OCI-LY1 (cell line): ENCODE results near the gene RELCH.
"Not testable (repeated sequence)": the region's sequence is repeated elsewhere in the genome, so short reads cannot be mapped to it uniquely, and the experiment has no call there.

Experiments
- H2AFZ ChIP-seq: fragments of 200-600 bp; sonication (generic), shearing (Covaris generic); 2 replicates; pipeline ENCODE4 v1.6.0; 2014; ENCODE audit warnings: antibody characterized with exemption, mild to moderate bottlenecking, low read length
- H3F3A ChIP-seq: fragments of 200-600 bp; sonication (generic), shearing (Covaris generic); 2 replicates; pipeline ENCODE4 v1.6.0; 2014; ENCODE audit warnings: mild to moderate bottlenecking, antibody characterized with exemption, low read length, moderate library complexity; ENCODE audit not compliant: insufficient read depth
- H3K27ac ChIP-seq: fragments of 200-600 bp; sonication (generic); 2 replicates; pipeline ENCODE4 v1.5.1; 2014; ENCODE audit warnings: low read length, mixed run types, mild to moderate bottlenecking, low read depth; ENCODE audit not compliant: poor library complexity, severe bottlenecking
- H3K27me3 ChIP-seq: fragments of 200-600 bp; sonication (generic); 2 replicates; pipeline ENCODE4 v1.6.0; 2014; ENCODE audit warnings: antibody characterized with exemption, mild to moderate bottlenecking, low read length, moderate library complexity; ENCODE audit not compliant: insufficient read depth
- H3K36me3 ChIP-seq: fragments of 200-600 bp; sonication (generic); 2 replicates; pipeline ENCODE4 v1.6.1; 2014; ENCODE audit warnings: mild to moderate bottlenecking, antibody characterized with exemption, low read length, moderate library complexity, mixed read lengths; ENCODE audit not compliant: insufficient read depth
- H3K4me1 ChIP-seq: fragments of 200-600 bp; sonication (generic); 2 replicates; pipeline ENCODE4 v1.5.1; 2014; ENCODE audit warnings: mild to moderate bottlenecking, low read length, moderate library complexity; ENCODE audit not compliant: insufficient read depth, severe bottlenecking
- H3K4me2 ChIP-seq: fragments of 200-600 bp; sonication (generic), shearing (Covaris generic); 2 replicates; pipeline ENCODE4 v1.6.1; 2014; ENCODE audit warnings: low read length
- H3K4me3 ChIP-seq: fragments of 200-600 bp; sonication (generic); 2 replicates; pipeline ENCODE4 v1.5.1; 2014; ENCODE audit warnings: low read length, low read depth, mild to moderate bottlenecking, mixed read lengths; ENCODE audit not compliant: poor library complexity, severe bottlenecking
- H3K79me2 ChIP-seq: fragments of 200-600 bp; shearing (Covaris generic); 2 replicates; pipeline ENCODE4 v1.6.1; 2016; ENCODE audit warnings: mixed run types, low read length, mixed read lengths; ENCODE audit not compliant: insufficient read depth
- H3K9ac ChIP-seq: fragments of 200-600 bp; sonication (generic), shearing (Covaris generic); 2 replicates; pipeline ENCODE4 v1.6.1; 2014; ENCODE audit warnings: mild to moderate bottlenecking, low read length, mixed read lengths
- H3K9me2 ChIP-seq: fragments of 200-600 bp; sonication (generic), shearing (Covaris generic); 2 replicates; pipeline ENCODE4 v1.6.1; 2014; ENCODE audit warnings: low read depth, mild to moderate bottlenecking, low read length, mixed read lengths
- H3K9me3 ChIP-seq: fragments of 200-600 bp; shearing (Covaris generic); 2 replicates; pipeline ENCODE4 v1.6.1; 2014; ENCODE audit warnings: low read length, mixed read lengths
- H4K20me1 ChIP-seq: fragments of 200-600 bp; sonication (generic), shearing (Covaris generic); 2 replicates; pipeline ENCODE4 v1.6.0; 2016; ENCODE audit warnings: mild to moderate bottlenecking, low read length; ENCODE audit not compliant: insufficient read depth
- EZH2 ChIP-seq: fragments of 200-600 bp; sonication (generic), shearing (Covaris generic); IDR thresholded peaks from 2 replicates; pipeline ENCODE4 v1.8.0; 2017; ENCODE audit warnings: borderline replicate concordance, mixed run types, mild to moderate bottlenecking, antibody characterized with exemption, low read length, moderate library complexity, mixed read lengths
- TF ChIP-seq, protein P1 (sequence below): fragments of 200-600 bp; sonication (generic), shearing (Covaris generic); IDR thresholded peaks from 2 replicates; pipeline ENCODE4 v1.5.1; 2017; ENCODE audit warnings: mild to moderate bottlenecking, antibody characterized with exemption, low read length, moderate library complexity, mixed read lengths

RELCH gene

DNA sequence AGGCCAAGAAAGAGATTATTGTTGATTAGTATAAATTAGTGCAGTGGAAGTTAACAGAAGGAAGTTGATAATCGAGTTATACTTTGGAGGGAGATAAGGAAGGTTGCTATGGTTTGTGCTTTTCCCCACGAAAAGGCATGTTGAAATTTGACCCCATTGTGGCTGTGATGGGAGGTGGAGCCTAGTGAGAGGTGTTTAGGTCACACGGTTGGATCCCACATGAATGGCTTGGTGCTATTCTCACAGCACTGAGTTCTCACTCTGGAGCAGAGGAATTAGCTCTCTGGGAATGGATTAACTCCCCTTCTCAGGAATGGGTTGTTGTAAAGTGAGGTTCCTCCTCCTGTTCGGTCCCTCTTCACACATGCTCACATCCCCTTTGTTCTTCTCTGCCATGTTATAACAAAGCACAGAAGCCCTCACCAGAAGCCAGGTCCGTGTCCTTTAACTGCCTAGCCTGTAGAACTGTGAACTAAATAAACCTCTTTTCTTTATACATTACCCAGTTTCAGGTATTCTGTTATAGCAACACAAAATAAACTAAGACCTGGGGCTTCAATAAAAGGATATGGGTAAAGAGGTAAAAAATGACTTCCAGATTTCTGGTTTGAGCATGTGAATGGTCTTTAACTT, 22.1 kb upstream of the RELCH start:
- Histone ChIP-seq H3K4me2 (no peak overlapping the region), H3K9me2 (no peaks in the 10 kb centered on the region), H3K9me3 (no peaks in the 10 kb centered on the region), H3K4me1 (no peaks in the 10 kb centered on the region), H4K20me1 (no peaks in the 10 kb centered on the region), H3K4me3 (no peak overlapping the region), H3K27ac (no peak overlapping the region), H2AFZ (no peak overlapping the region), H3K9ac (no peak overlapping the region), H3K27me3 (no peaks in the 10 kb centered on the region), H3K36me3 (peaks cover 5% of the 10 kb centered on the region; the same call in 1 of the 2 replicates), H3K79me2 (no peaks in the 10 kb centered on the region), H3F3A (no peaks in the 10 kb centered on the region)
- no peak for TF ChIP-seq EZH2
- TF ChIP-seq, protein P1, sequence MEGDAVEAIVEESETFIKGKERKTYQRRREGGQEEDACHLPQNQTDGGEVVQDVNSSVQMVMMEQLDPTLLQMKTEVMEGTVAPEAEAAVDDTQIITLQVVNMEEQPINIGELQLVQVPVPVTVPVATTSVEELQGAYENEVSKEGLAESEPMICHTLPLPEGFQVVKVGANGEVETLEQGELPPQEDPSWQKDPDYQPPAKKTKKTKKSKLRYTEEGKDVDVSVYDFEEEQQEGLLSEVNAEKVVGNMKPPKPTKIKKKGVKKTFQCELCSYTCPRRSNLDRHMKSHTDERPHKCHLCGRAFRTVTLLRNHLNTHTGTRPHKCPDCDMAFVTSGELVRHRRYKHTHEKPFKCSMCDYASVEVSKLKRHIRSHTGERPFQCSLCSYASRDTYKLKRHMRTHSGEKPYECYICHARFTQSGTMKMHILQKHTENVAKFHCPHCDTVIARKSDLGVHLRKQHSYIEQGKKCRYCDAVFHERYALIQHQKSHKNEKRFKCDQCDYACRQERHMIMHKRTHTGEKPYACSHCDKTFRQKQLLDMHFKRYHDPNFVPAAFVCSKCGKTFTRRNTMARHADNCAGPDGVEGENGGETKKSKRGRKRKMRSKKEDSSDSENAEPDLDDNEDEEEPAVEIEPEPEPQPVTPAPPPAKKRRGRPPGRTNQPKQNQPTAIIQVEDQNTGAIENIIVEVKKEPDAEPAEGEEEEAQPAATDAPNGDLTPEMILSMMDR, result no peak

DNA sequence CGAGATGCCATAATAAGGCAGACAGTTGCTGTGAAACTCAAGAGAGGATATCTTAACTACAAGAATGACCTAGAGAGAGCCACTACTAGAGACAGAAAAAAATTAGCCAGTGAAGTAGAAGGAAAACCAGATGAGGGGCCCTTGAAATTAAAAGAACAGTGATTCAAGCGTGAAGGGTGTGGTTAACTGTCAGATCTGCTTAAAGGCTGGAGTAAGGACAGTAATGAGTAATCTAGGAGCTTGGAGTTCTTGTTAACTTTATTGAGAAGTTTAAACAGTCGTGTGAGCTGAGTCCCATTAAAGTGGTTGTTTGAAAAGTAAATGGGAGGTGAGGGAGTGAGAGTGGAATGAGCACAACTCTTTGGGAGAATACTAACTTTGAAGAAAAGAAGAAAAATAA, 21.5 kb upstream of the RELCH start:
- Histone ChIP-seq H3K36me3 (peaks cover 5% of the 10 kb centered on the region; the same call in 1 of the 2 replicates), H3K27me3 (no peaks in the 10 kb centered on the region), H3F3A (no peaks in the 10 kb centered on the region), H3K9ac (no peak overlapping the region), H3K9me3 (no peaks in the 10 kb centered on the region), H3K9me2 (no peaks in the 10 kb centered on the region), H3K27ac (no peak overlapping the region), H3K79me2 (no peaks in the 10 kb centered on the region), H3K4me2 (no peak overlapping the region), H3K4me3 (no peak overlapping the region), H3K4me1 (no peaks in the 10 kb centered on the region), H2AFZ (no peak overlapping the region), H4K20me1 (no peaks in the 10 kb centered on the region)
- TF ChIP-seq, protein P1, result no peak
- TF ChIP-seq EZH2, result no peak

DNA sequence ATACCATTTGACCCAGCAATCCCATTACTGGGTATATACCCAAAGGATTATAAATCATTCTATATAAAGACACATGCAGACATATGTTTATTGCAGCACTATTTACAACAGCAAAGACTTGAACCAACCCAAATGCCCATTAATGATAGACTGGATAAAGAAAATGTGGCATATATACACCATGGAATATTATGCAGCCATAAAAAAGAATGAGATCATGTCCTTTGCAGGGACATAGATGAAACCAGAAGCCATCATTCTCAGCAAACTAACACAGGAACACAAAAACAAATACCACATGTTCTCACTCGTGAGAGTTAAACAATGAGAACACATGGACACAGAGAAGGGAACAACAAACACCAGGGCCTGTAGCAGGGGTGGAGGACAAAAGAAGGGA, 20.5 kb upstream of the RELCH start:
- H3K4me3 ChIP-seq, H3K36me3 ChIP-seq, H3K4me2 ChIP-seq, H3K27me3 ChIP-seq, H3K9me2 ChIP-seq, H2AFZ ChIP-seq, H3K79me2 ChIP-seq, H3K9ac ChIP-seq, H3K9me3 ChIP-seq, H4K20me1 ChIP-seq, H3F3A ChIP-seq, H3K27ac ChIP-seq, H3K4me1 ChIP-seq: not testable (repeated sequence)

DNA sequence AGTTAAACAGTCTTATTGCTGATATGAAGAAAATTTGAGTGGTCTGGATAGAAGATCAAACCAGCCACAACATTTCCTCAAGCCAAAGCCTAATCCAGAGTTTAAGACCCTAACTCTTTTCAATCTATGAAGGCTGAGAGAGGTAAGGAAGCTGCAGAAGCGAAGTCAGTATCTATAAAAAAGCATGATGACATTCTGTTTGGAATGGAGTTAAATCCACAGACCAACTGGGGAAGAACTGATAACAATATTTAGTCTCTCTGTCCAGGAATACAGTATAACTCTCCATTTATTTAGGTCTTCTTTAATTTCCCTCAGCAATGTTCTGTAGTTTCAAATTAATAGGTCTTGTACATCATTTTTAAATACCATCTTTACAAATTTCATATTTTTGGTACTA, 16.2 kb upstream of the RELCH start:
- Histone ChIP-seq H3K9me2 (no peaks in the 10 kb centered on the region), H3K36me3 (peaks cover 7% of the 10 kb centered on the region; the same call in 1 of the 2 replicates), H4K20me1 (no peaks in the 10 kb centered on the region), H3K9ac (no peak overlapping the region), H3K9me3 (no peaks in the 10 kb centered on the region), H3K27ac (no peak overlapping the region), H3K27me3 (no peaks in the 10 kb centered on the region), H3F3A (no peaks in the 10 kb centered on the region), H3K4me2 (no peak overlapping the region), H3K4me3 (no peak overlapping the region), H3K79me2 (no peaks in the 10 kb centered on the region), H2AFZ (no peak overlapping the region), H3K4me1 (no peaks in the 10 kb centered on the region)
- TF ChIP-seq, protein P1, result no peak
- TF ChIP-seq EZH2, result no peak
